ENCODE results near the gene GPR50.

DNA sequence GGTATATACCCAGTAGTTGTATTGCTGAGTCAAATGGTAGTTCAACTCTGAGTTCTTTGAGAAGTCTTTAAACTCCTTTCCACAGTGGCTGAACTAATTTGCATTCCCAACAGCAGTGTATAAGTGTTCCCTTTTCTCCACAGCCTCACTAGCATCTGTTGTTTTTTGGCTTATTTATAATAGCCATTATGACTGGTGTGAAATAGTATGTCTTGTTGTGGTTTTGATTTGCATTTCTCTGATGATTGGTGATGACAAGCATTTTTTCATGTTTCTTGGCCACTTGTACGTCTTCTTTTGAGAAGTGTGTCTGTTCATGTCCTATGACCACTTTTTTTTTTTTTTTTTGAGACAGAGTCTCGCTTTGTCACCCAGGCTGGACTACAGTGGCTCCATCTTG lies 30.5 kb downstream of the GPR50 start:
- no peak for TF ChIP-seq CEBPB (IDR thresholded peaks at IDR 0.05; ENCODE audit: low read depth, low read length)
- TF ChIP-seq, protein P1, sequence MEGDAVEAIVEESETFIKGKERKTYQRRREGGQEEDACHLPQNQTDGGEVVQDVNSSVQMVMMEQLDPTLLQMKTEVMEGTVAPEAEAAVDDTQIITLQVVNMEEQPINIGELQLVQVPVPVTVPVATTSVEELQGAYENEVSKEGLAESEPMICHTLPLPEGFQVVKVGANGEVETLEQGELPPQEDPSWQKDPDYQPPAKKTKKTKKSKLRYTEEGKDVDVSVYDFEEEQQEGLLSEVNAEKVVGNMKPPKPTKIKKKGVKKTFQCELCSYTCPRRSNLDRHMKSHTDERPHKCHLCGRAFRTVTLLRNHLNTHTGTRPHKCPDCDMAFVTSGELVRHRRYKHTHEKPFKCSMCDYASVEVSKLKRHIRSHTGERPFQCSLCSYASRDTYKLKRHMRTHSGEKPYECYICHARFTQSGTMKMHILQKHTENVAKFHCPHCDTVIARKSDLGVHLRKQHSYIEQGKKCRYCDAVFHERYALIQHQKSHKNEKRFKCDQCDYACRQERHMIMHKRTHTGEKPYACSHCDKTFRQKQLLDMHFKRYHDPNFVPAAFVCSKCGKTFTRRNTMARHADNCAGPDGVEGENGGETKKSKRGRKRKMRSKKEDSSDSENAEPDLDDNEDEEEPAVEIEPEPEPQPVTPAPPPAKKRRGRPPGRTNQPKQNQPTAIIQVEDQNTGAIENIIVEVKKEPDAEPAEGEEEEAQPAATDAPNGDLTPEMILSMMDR (conservative IDR thresholded peaks at IDR 0.05; ENCODE audit: low read depth, low read length): no peak
- no peak for TF ChIP-seq POLR2A (IDR thresholded peaks at IDR 0.05; ENCODE audit: low read depth, low read length)
- no peak for TF ChIP-seq RFX5 (IDR thresholded peaks at IDR 0.05; ENCODE audit: low read depth, low read length)
- no peak for TF ChIP-seq BHLHE40 (IDR thresholded peaks at IDR 0.05; ENCODE audit: low read depth, low read length)
- TF ChIP-seq, protein P2, sequence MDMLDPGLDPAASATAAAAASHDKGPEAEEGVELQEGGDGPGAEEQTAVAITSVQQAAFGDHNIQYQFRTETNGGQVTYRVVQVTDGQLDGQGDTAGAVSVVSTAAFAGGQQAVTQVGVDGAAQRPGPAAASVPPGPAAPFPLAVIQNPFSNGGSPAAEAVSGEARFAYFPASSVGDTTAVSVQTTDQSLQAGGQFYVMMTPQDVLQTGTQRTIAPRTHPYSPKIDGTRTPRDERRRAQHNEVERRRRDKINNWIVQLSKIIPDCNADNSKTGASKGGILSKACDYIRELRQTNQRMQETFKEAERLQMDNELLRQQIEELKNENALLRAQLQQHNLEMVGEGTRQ (IDR thresholded peaks at IDR 0.05; ENCODE audit: low read depth, low read length): no peak
- no peak for TF ChIP-seq MXI1 (IDR thresholded peaks at IDR 0.05; ENCODE audit: borderline replicate concordance, low read depth, low read length)
- no peak for TF ChIP-seq SMC3 (IDR thresholded peaks at IDR 0.05; ENCODE audit: low read depth, low read length)
- no peak for TF ChIP-seq RCOR1 (IDR thresholded peaks at IDR 0.05; ENCODE audit: insufficient replicate concordance, low read length)
- TF ChIP-seq RAD21 (IDR thresholded peaks at IDR 0.05; ENCODE audit: low read length): no peak
- TF ChIP-seq, protein P3, sequence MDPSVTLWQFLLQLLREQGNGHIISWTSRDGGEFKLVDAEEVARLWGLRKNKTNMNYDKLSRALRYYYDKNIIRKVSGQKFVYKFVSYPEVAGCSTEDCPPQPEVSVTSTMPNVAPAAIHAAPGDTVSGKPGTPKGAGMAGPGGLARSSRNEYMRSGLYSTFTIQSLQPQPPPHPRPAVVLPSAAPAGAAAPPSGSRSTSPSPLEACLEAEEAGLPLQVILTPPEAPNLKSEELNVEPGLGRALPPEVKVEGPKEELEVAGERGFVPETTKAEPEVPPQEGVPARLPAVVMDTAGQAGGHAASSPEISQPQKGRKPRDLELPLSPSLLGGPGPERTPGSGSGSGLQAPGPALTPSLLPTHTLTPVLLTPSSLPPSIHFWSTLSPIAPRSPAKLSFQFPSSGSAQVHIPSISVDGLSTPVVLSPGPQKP (IDR thresholded peaks at IDR 0.05; ENCODE audit: borderline replicate concordance, low read depth, low read length): no peak
- no peak for TF ChIP-seq MAZ (IDR thresholded peaks at IDR 0.05; ENCODE audit: borderline replicate concordance, low read depth, low read length)
- TF ChIP-seq CHD1 (IDR thresholded peaks at IDR 0.05; ENCODE audit: low read depth, low read length): no peak
- TF ChIP-seq MAFK (IDR thresholded peaks at IDR 0.05; ENCODE audit: low read depth, low read length): no peak

Data from IMR-90 (cell line).